Kidney (tissue), 14 donors: ENCODE results near the gene THRB. TPM values are rescaled to one million over a fixed set of nuclear protein-coding genes. Genes with fewer than 3 reads are reported as not detected.

Experiments used
- DNase-seq, 5 donors: peaks; one replicate each; pipeline ENCODE4 v3.0.0-alpha.2; 2013 to 2020
- FAIRE-seq: peaks from 2 replicates; lab custom pipeline; 2012; peaks lifted over from hg19 to GRCh38; lab: Jason Lieb, UNC
- H3K27ac ChIP-seq, 2 donors: one replicate each; pipeline ENCODE4 v1.7.0; 2013; ENCODE audit warnings: low read depth in 2 of 2, low read length in 2 of 2, inconsistent platforms in 1 of 2
- H3K27me3 ChIP-seq: one replicate; pipeline ENCODE4 v1.7.1; 2013; ENCODE audit warnings: low read length, inconsistent platforms; ENCODE audit not compliant: control insufficient read depth, insufficient read depth
- H3K36me3 ChIP-seq, 3 donors: one replicate each; pipeline versions ENCODE4 v1.7.0 to v1.7.1; 2013; ENCODE audit warnings: low read length in 3 of 3, control low read depth in 1 of 3, inconsistent platforms in 1 of 3; ENCODE audit not compliant: insufficient read depth in 3 of 3, control insufficient read depth in 2 of 3
- H3K4me1 ChIP-seq, 3 donors: one replicate each; pipeline versions ENCODE4 v1.7.0 to v1.7.1; 2013; ENCODE audit warnings: low read length in 3 of 3, inconsistent platforms in 1 of 3, low read depth in 1 of 3; ENCODE audit not compliant: control insufficient read depth in 2 of 3, insufficient read depth in 2 of 3
- H3K4me3 ChIP-seq, 3 donors: one replicate each; pipeline versions ENCODE4 v1.7.0 to v1.8.1; 2013; ENCODE audit warnings: low read length in 3 of 3, control low read depth in 1 of 3, inconsistent platforms in 1 of 3
- H3K9ac ChIP-seq, 3 donors: one replicate each; pipeline versions ENCODE4 v1.7.0 to v1.7.1; 2013; ENCODE audit warnings: low read length in 3 of 3, control low read depth in 1 of 3, inconsistent platforms in 1 of 3
- H3K9me3 ChIP-seq, 3 donors: one replicate each; pipeline versions ENCODE4 v1.7.0 to v1.7.1; 2013; ENCODE audit warnings: low read length in 3 of 3, control low read depth in 1 of 3, inconsistent platforms in 1 of 3; ENCODE audit not compliant: control insufficient read depth in 2 of 3, insufficient read depth in 1 of 3
- CTCF ChIP-seq: IDR thresholded peaks from 3 replicates; pipeline ENCODE4 v1.5.1; 2012; ENCODE audit warnings: mild to moderate bottlenecking, moderate library complexity, borderline replicate concordance; ENCODE audit not compliant: insufficient read depth; ENCODE audit errors: extremely low read depth
- intact Hi-C: fragments of 100-400 bp; cut with DNase I; formaldehyde crosslinking; loops from one replicate; pipeline ENCODE4 v1.11.1; 2022
- polyA plus RNA-seq: library from polyadenylated mRNA; stranded (reverse); fragments of 350-450 nt; fragmentation: Illumina TruSeq; extraction: RNeasy Lipid Tissue Mini Kit (QIAGEN cat#74804); gene quantifications from one replicate; pipeline ENCODE4 v1.2.3, GENCODE V29; 2014; ENCODE audit warnings: low read depth, low replicate concordance; ENCODE audit not compliant: insufficient read depth
- total RNA-seq: library from RNA; stranded (reverse); fragmentation: NEBNext Ultra II Directional; extraction: Animal tissue kit (Norgen Biotek cat#: 25700); gene quantifications from one replicate; pipeline ENCODE4 v1.2.1, GENCODE V29; 2021
- donor health status: control.
- donor health status: control.
- donor health status: control.
- donor health status: control.
- donor health status: control.
- donor health status: DM: yes; HTN: yes; CAD: no.
- donor health status: Normal renal cell carcinoma (clear cell type).

The THRB gene
- total and polyA plus RNA-seq, 2 donors from 2014 or later: 4.5 to 17.2 TPM

- no peak for TF ChIP-seq CTCF
- H3K9me3 ChIP-seq: no peaks in the 10 kb centered on the region
- intact Hi-C loops: no loop called here
- H3K9ac ChIP-seq: no peak overlapping the region
- no peaks in the 10 kb centered on the region for H3K36me3 ChIP-seq
- FAIRE-seq (no peak), DNase-seq (no peak)
- H3K27me3 ChIP-seq: no peaks in the 10 kb centered on the region
- H3K4me3 ChIP-seq: no peak overlapping the region
- H3K4me1 ChIP-seq: peaks cover 0 to 17% (median 11%) of the 10 kb centered on the region in 3 donors
- no peak overlapping the region for H3K27ac ChIP-seq
Observed at GRCh38 chr3:24437326-24437725, 57.3 kb downstream of the THRB start.

GRCh38 chr3:24435584-24435983, 59.1 kb downstream of the THRB start:
- Histone ChIP-seq H3K36me3 (no peaks in the 10 kb centered on the region), H3K9ac (no peak overlapping the region), H3K9me3 (no peaks in the 10 kb centered on the region), H3K27me3 (no peaks in the 10 kb centered on the region), H3K4me1 (peaks cover 0 to 9% (median 4%) of the 10 kb centered on the region in 3 donors), H3K27ac (no peak overlapping the region), H3K4me3 (no peak overlapping the region)
- intact Hi-C loops: no loop called here
- no peak for FAIRE-seq
- TF ChIP-seq CTCF: no peak
- DNase-seq: no peak

- no peaks in the 10 kb centered on the region for H3K9me3 ChIP-seq
- TF ChIP-seq CTCF: no peak
- intact Hi-C loops: no loop called here
Observed at GRCh38 chr3:24434651-24435050, 60.0 kb downstream of the THRB start.

More at GRCh38 chr3:24434651-24435050, 60.0 kb downstream of the THRB start:
- Histone ChIP-seq H3K9ac (no peak overlapping the region), H3K27me3 (no peaks in the 10 kb centered on the region), H3K36me3 (no peaks in the 10 kb centered on the region), H3K27ac (no peak overlapping the region), H3K4me1 (peaks cover 0 to 8% (median 4%) of the 10 kb centered on the region in 3 donors), H3K4me3 (no peak overlapping the region)
- FAIRE-seq: no peak
- no peak for DNase-seq
